PFSK-1 (cell line): ENCODE data around the gene PDK2.

Source experiments
- FOXP2 ChIP-seq: optimal IDR thresholded peaks from 2 replicates; pipeline ENCODE3; 2011; ENCODE audit warnings: borderline replicate concordance, control low read depth, inconsistent platforms; ENCODE audit not compliant: insufficient read depth; ENCODE audit errors: extremely low read length, extremely low read depth
- POLR2AphosphoS5 ChIP-seq: IDR thresholded peaks from 2 replicates; pipeline ENCODE4 v1.6.1; 2012; ENCODE audit warnings: low read depth, mild to moderate bottlenecking, control low read depth, low read length, moderate library complexity
- REST ChIP-seq, 2 experiments: IDR thresholded peaks; 2 replicates each; pipeline versions ENCODE4 v1.6.1 to v1.8.0; 2011 to 2012; ENCODE audit warnings: low read depth in 2 of 2, low read length in 2 of 2, control low read depth in 1 of 2, inconsistent platforms in 1 of 2, mild to moderate bottlenecking in 1 of 2, moderate library complexity in 1 of 2; ENCODE audit not compliant: insufficient read depth in 1 of 2
- SIN3A ChIP-seq: IDR thresholded peaks from 2 replicates; pipeline ENCODE4 v1.6.1; 2012; ENCODE audit warnings: mild to moderate bottlenecking, low read length, moderate library complexity, borderline replicate concordance; ENCODE audit not compliant: insufficient read depth
- TAF1 ChIP-seq: IDR thresholded peaks from 2 replicates; pipeline ENCODE4 v1.6.1; 2012; ENCODE audit warnings: low read length, control low read depth, borderline replicate concordance; ENCODE audit not compliant: insufficient read depth

PDK2 gene

GRCh38 chr17:50150354-50151040 is 55.3 kb downstream of the PDK2 start, which contains the start of gene PPP1R9B:
TSS of gene PPP1R9B (minus strand) at chr17:50150677. CDS start at chr17:50150513, 164 bp downstream.
- TF ChIP-seq POLR2AphosphoS5 = no peak
- TF ChIP-seq SIN3A = no peak
- TF ChIP-seq FOXP2 = no peak
- no peak for TF ChIP-seq TAF1
- no peak for TF ChIP-seq REST (IDR thresholded peaks at IDR 0.05; ENCODE audit: insufficient read depth in 1 of 2, low read depth in 2 of 2, low read length in 2 of 2)

- TF ChIP-seq REST (IDR thresholded peaks at IDR 0.05; ENCODE audit: insufficient read depth in 1 of 2, low read depth in 2 of 2, low read length in 2 of 2) (no peak; a peak in 1 of 4 replicates), TAF1 (peak; percentile 91), SIN3A (peak; percentile 55; the same call in 1 of the 2 replicates), POLR2AphosphoS5 (peak; percentile 83), FOXP2 (peak; percentile 15)
Measured at GRCh38 chr17:50151041-50151936, 56.1 kb downstream of the PDK2 start.

GRCh38 chr17:50151937-50152547 is 56.9 kb downstream of the PDK2 start:
- TF ChIP-seq REST (IDR thresholded peaks at IDR 0.05; ENCODE audit: insufficient read depth in 1 of 2, low read depth in 2 of 2, low read length in 2 of 2) (0 out of 4 replicates have a peak, but pooled peaks of 1 of the 2 experiments have one; percentile 48), FOXP2 (peak; percentile 54), SIN3A (peak; percentile 82), POLR2AphosphoS5 (peak; percentile 36), TAF1 (no peak)

GRCh38 chr17:50152736-50153135 is 57.6 kb downstream of the PDK2 start:
- TF ChIP-seq REST (IDR thresholded peaks at IDR 0.05; ENCODE audit: insufficient read depth in 1 of 2, low read depth in 2 of 2, low read length in 2 of 2) (no peak), TAF1 (no peak), FOXP2 (no peak), POLR2AphosphoS5 (no peak), SIN3A (no peak)
